ENCODE measurements around the gene TMEM132D. TPM values are rescaled to one million over a fixed set of nuclear protein-coding genes. Genes with fewer than 3 reads are reported as not detected.

TMEM132D gene
- total and polyA plus RNA-seq, 3 donors from 2014 or later, result 0.44 to 0.50 (median 0.47) TPM

DNA sequence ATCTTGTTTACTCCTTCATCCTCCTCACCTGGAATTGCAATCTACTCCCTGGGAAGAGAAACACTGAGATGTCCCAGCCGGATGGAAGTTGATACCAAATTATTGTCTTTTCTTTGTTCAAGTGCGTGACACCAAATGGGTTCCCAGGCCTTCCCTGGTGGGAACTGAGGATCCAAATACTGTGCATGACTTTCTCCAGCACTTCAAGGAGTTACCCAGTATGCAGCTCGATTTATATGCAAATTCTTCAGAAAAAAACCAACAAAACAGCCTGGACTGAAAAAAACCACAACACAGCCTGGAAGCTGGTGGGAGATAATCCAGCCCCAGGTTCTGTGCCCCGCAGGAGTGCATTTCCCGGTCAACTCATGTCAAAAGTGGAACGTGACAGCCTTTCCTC lies 740.0 kb downstream of the TMEM132D start:
- Histone ChIP-seq H3K36me3 (ENCODE audit: low read depth, missing control alignments) (no peaks in the 10 kb centered on the region), H3K27me3 (no peaks in the 10 kb centered on the region), H3K27ac (no peak overlapping the region), H3K4me3 (no peak overlapping the region), H3K9me3 (no peaks in the 10 kb centered on the region), H3K4me1 (no peaks in the 10 kb centered on the region)
- DNase-seq, result no peak
- TF ChIP-seq, protein P1, sequence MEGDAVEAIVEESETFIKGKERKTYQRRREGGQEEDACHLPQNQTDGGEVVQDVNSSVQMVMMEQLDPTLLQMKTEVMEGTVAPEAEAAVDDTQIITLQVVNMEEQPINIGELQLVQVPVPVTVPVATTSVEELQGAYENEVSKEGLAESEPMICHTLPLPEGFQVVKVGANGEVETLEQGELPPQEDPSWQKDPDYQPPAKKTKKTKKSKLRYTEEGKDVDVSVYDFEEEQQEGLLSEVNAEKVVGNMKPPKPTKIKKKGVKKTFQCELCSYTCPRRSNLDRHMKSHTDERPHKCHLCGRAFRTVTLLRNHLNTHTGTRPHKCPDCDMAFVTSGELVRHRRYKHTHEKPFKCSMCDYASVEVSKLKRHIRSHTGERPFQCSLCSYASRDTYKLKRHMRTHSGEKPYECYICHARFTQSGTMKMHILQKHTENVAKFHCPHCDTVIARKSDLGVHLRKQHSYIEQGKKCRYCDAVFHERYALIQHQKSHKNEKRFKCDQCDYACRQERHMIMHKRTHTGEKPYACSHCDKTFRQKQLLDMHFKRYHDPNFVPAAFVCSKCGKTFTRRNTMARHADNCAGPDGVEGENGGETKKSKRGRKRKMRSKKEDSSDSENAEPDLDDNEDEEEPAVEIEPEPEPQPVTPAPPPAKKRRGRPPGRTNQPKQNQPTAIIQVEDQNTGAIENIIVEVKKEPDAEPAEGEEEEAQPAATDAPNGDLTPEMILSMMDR (IDR thresholded peaks at IDR 0.05), result no peak
- no peak for TF ChIP-seq POLR2A (IDR thresholded peaks at IDR 0.05)
- WGBS, 2 donors, result 72% methylated on average over 6 of the region's 6 CpGs
- intact Hi-C loops (cut with DNase I; ENCODE audit: low total_unique reads), result no loop called here

DNA sequence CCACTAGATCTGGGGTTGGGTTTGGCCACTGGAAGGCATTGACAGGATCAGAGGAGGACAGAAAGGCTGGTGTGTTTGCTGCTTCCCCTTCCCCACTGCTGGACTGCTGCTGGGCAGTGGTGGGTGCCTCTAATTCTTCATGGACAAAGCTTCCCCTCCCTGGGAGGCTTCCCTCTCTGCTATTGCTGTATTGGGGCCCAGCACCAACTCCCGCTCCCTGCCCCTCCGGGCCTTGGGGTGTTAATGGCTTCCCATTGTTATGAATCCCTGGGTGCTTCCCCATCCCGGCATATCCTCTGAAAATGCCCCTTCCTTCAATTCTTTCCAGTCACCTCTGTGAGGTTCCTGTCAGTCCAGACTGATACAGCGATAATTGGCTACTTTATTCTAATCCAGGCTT lies 740.4 kb downstream of the TMEM132D start:
- DNase-seq, result no peak
- intact Hi-C loops (cut with DNase I; ENCODE audit: low total_unique reads), result no loop called here

DNA sequence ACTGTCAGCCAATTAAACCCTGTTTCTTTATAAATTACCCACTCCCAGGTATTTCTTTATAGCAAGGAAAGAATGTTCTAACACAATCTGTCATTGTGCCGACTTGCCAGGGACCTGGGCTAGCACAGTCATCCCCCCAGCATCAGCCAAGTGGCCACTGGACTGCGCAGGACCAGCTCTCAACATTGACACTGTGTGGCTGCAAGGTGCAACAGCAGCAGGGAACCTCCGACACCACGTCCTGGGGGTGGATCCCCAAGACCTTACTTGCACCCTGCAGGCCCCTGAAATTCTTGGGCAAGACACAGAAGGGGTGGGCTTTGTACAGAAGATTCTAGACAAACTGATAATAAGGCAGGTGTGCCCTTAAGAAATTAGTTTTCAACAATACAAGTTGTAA lies 741.0 kb downstream of the TMEM132D start:
- no peaks in the 10 kb centered on the region for H3K9me3 ChIP-seq
- no peaks in the 10 kb centered on the region for H3K27me3 ChIP-seq
- H3K4me3 ChIP-seq, result no peak overlapping the region
- WGBS, 2 donors, result 85 to 93% methylated on average over 4 of the region's 4 CpGs
- H3K4me1 ChIP-seq, result no peaks in the 10 kb centered on the region
- no peak overlapping the region for H3K27ac ChIP-seq
- no peak for TF ChIP-seq POLR2A (IDR thresholded peaks at IDR 0.05)
- TF ChIP-seq, protein P1 (IDR thresholded peaks at IDR 0.05), result no peak
- intact Hi-C loops (cut with DNase I; ENCODE audit: low total_unique reads), result no loop called here
- no peaks in the 10 kb centered on the region for H3K36me3 ChIP-seq (ENCODE audit: low read depth, missing control alignments)
- no peak for DNase-seq

More for the DNA sequence above, 740.4 kb downstream of the TMEM132D start:
- no peaks in the 10 kb centered on the region for H3K36me3 ChIP-seq (ENCODE audit: low read depth, missing control alignments)
- WGBS, 2 donors, result 64 to 65% methylated on average over 4 of the region's 4 CpGs
- H3K4me3 ChIP-seq, result no peak overlapping the region
- H3K27me3 ChIP-seq, result no peaks in the 10 kb centered on the region
- no peaks in the 10 kb centered on the region for H3K9me3 ChIP-seq
- no peaks in the 10 kb centered on the region for H3K4me1 ChIP-seq
- no peak overlapping the region for H3K27ac ChIP-seq
- TF ChIP-seq POLR2A (IDR thresholded peaks at IDR 0.05), result no peak
- TF ChIP-seq, protein P1 (IDR thresholded peaks at IDR 0.05), result no peak

DNA sequence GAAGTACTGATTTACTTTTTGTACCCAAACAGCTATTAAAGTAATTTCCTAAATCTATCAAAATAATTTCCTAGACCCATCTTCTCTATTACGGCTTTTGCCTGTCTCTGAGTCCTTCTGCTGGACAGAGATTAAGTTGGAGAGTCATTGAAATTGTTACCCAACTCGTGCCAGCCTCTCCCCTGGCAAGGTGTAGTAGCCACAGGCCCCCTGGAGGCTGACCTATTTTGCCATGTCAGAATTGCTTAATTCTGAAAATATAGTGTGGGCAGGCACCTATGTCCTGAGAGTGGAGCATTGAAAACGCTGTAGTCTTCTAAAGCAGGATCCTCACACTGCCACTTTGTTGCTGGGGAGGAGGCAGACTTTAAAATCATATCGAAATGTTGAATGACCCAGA lies 742.3 kb downstream of the TMEM132D start:
- no peak for DNase-seq
- Histone ChIP-seq H3K9me3 (no peaks in the 10 kb centered on the region), H3K4me1 (no peaks in the 10 kb centered on the region), H3K4me3 (no peak overlapping the region), H3K27me3 (no peaks in the 10 kb centered on the region), H3K36me3 (ENCODE audit: low read depth, missing control alignments) (no peaks in the 10 kb centered on the region), H3K27ac (no peak overlapping the region)
- intact Hi-C loops (cut with DNase I; ENCODE audit: low total_unique reads), result no loop called here
- WGBS, 2 donors, result 56 to 71% methylated on average over 4 of the region's 4 CpGs
- no peak for TF ChIP-seq POLR2A (IDR thresholded peaks at IDR 0.05)
- TF ChIP-seq, protein P1 (IDR thresholded peaks at IDR 0.05), result no peak

DNA sequence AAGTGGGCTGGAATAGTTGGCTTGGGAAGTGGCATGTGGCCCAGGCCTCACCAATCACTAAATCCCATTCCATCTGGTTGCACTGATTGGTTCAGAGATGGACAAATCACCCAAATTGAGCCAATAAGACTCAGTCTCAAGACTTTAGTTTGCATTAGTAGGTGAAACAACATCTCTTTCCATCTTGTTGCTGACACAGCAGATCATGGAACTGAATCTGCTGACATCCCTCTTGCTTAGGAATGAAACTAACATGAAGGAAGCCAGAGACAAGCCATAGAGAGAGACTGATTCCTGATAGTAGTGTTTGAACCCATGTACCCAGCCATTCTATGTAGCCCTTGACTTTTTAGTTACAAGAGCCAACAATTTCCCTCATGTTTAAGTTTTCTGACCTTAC lies 743.5 kb downstream of the TMEM132D start:
- Histone ChIP-seq H3K9me3 (no peaks in the 10 kb centered on the region), H3K27me3 (no peaks in the 10 kb centered on the region), H3K4me1 (no peaks in the 10 kb centered on the region), H3K27ac (no peak overlapping the region), H3K36me3 (ENCODE audit: low read depth, missing control alignments) (no peaks in the 10 kb centered on the region), H3K4me3 (no peak overlapping the region)
- no peak for TF ChIP-seq POLR2A (IDR thresholded peaks at IDR 0.05)
- TF ChIP-seq, protein P1 (IDR thresholded peaks at IDR 0.05), result no peak
- DNase-seq, result no peak
- intact Hi-C loops (cut with DNase I; ENCODE audit: low total_unique reads), result no loop called here
